GM19099 (cell line): Measurements from ENCODE around the gene NCF2.

ENCODE experiments used
- POLR2A ChIP-seq: IDR thresholded peaks from 3 replicates; pipeline ENCODE4 v1.6.1; 2011; ENCODE audit warnings: low read depth; ENCODE audit not compliant: insufficient read length; ENCODE audit errors: extremely low read depth

NCF2 gene, protein sequence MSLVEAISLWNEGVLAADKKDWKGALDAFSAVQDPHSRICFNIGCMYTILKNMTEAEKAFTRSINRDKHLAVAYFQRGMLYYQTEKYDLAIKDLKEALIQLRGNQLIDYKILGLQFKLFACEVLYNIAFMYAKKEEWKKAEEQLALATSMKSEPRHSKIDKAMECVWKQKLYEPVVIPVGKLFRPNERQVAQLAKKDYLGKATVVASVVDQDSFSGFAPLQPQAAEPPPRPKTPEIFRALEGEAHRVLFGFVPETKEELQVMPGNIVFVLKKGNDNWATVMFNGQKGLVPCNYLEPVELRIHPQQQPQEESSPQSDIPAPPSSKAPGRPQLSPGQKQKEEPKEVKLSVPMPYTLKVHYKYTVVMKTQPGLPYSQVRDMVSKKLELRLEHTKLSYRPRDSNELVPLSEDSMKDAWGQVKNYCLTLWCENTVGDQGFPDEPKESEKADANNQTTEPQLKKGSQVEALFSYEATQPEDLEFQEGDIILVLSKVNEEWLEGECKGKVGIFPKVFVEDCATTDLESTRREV

GRCh38 chr1:183590244-183591191 lies at the start of gene NCF2:
Gene NCF2 (minus strand): TSS chr1:183590459. CDS start chr1:183590329, 130 bp downstream.
- peak; percentile 65 for TF ChIP-seq POLR2A

GRCh38 chr1:183638649-183639387 lies 48.6 kb upstream of the NCF2 start:
- TF ChIP-seq POLR2A = no peak

DNA sequence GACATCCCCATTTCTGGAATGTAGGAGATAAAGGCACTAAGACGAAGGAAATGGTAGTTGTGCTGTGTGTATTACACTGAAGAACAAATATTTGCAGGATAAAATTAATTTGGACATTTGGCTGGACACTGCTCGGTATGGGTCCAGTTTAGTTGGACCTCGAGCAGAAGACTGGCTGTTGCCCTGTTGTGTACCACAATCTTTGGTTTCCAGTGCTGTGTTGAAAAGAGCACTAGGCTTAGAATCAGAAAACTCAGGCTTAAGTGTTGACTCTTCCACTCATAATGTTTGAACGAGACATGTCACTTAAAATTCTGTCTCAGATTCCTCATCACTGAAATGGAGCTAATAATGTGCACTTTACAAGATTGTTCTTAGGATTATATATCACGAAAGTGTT lies 46.5 kb upstream of the NCF2 start:
- no peak for TF ChIP-seq POLR2A

DNA sequence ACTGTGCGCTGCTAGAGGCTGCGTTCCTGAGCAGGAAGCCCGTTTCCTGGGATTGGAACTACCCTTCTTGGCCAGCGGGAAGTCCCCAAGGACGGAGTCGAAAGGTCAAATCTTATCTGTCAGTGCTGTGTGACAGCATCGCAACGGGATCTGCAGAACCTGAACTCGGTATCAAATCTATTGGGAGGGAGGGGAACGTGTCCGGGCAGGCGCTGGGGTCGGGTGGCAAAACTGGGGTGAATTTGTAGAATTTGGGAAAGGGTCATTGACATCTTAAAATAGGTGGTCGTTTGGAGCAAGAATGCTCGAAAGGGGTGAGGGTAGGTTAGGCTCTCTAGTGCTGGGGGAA lies 46.0 kb upstream of the NCF2 start:
- no peak for TF ChIP-seq POLR2A

DNA sequence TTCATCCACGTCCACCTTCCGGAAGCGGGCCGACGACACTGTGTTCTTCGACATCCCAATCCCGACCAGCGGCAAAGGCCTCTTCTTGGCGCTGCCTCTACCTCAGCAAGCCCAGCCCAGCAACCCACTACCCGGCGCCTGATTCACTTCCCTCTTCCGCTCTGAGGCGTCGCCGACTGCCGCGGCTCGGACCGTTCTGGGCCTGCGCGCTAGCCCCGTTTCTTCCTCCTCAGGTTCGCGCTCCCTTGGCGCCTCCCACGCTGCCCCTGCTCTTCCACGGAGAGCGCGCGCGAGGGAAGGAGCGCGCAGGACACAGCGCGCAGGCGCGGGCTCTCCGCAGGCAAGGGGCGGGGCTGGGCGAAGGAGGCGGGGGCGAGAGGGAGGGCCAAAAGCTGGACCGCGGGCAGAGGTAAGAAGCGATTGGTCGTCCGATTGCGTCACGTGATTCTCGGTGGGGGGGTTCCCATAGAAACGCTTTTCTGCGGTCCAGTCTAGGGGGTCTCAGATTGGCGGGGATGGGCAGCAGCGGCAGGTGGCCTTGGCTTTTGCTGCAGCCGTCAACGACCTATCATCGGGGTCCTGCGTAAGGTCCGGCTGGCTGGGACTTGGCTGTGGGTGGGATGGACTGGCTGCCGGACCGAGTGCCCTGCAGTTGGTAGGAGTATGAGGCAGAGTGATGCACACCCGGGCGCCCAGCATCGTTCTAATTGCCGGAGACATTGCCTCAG lies 45.5 kb upstream of the NCF2 start, which contains the start of gene ARPC5:
Gene ARPC5 (minus strand): TSS at position 178 of the 728 bp plus-strand sequence. CDS start 124 bp downstream, at position 54.
- TF ChIP-seq POLR2A = peak; percentile 94

DNA sequence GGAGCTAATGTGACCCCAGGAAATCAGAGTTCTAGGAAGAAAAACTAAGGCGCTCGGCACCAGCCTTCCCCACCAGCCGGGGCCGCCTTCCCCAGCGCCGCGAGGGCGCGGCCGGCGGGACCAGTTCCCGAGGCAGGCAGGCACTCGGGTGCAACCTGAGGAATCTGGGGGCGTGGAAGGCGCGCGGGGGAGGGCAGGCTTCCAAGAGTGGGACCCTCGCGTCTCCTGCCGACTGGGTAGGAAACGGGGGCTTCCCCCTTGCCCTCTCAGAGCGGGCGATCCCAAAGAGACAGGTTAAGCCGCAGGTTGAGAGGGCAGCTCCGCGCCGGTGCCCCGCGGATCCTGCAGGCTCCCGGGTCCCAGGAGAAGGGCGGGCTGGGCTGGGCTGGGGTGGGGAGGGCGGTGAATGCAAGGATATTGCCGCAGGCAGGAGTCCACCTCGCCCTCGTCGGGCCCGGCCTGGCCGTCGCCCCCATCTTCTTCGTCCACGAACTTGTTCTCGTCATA lies 44.9 kb upstream of the NCF2 start:
- no peak for TF ChIP-seq POLR2A

GRCh38 chr1:183634429-183635065 lies 44.3 kb upstream of the NCF2 start:
- peak; percentile 45 for TF ChIP-seq POLR2A

GRCh38 chr1:183633676-183634343 lies 43.6 kb upstream of the NCF2 start:
- TF ChIP-seq POLR2A = peak; percentile 32

- no peak for TF ChIP-seq POLR2A
These were observed 42.7 kb upstream of the NCF2 start for GRCh38 chr1:183632964-183633363.

GRCh38 chr1:183632114-183632513 lies 41.9 kb upstream of the NCF2 start:
- no peak for TF ChIP-seq POLR2A

GRCh38 chr1:183630748-183631147 lies 40.5 kb upstream of the NCF2 start:
- no peak for TF ChIP-seq POLR2A

- no peak for TF ChIP-seq POLR2A
These were observed 38.3 kb upstream of the NCF2 start for GRCh38 chr1:183628537-183628936.
